ENCODE measurements around the gene ADRM1.

The ADRM1 gene

DNA sequence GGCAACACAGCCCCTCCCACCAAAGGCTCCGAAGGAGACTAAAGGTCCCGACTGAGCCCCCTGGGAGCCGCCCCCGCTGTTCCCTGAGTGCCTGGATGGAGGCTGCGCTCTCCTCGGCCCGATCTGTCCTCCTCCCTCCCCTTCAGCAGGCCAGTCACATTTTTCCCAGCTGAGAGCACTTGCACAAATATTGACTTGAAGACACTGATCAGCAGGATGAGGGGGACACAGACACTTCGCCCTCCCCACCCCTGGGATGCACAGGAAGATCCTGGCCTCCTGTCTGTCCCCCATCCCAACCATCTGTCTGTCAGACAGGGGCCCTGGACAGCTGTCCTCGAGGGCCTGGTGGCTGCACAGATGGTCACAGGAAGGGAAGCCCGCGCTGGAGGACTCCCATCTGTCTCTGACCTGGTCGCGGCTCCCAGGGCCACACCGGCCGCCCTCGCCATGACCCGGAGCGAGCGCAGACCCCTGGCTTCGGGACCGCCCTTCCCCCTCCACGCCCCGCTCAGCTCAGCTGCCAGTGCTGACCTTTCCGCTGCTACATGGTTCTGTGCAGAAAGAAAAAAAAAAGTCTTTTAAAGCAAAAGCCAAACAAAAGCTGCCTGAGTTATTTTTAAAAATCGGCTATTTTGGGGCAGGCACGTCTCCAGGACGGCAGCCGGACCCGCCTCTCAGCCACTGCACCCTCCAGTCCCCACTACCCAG is 53.2 kb downstream of the ADRM1 start:
- no peak for DNase-seq (ENCODE audit: low read depth)

DNA sequence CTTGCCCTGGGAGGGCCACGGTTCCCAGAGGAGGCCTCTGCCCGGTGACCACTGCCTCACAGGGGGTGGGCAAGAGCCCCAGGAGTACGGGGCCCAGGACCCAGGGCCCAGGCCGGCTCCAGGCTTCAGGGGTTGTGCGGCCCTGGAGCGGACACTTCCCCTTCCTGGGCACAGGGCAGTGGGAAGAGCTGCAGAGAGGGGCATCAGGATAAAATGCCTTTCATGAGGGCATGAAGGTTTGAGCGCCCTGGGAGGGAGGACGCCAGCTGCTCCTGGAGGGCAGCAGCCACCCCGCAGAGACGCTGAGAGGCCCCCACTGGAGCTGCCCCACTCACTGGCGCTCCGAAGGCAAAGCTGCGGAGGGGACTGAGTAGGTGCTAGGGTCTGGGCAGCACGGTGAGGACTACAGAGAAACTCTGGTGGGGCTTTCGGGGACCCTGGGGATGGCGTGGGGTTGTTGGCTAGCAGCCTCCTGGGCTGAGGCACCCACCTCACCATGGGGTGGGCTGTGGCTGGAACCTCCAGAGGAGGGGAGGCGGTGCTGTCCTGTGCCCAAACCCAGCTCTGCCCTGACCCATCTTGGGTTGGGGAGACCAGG is 53.9 kb downstream of the ADRM1 start:
- no peak for DNase-seq (ENCODE audit: low read depth)

DNA sequence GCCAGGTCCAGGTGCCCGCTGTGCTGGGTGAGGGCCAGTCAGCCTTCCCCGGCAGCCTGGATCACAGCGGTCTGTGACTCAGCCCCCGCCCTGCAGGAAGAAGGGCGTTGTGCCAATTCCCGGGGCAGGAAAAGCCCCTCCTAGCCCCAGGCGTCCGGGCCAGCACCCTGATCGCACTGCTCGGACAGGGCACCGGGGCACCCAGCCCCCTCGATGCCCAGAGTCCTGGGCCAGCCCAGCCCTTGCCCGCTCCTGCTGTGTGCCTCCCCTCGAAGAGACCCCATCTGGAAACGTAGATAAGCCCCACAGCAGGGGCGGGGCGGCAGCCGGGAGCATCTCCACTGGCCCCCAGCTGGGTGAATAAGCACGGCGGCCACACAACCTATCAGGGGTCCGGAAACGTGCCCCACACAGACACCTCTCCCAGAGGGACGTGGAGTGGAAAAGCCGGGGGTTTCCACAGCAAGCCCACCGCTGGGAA is 54.4 kb downstream of the ADRM1 start:
- DNase-seq (ENCODE audit: low read depth): peak; percentile 35

DNA sequence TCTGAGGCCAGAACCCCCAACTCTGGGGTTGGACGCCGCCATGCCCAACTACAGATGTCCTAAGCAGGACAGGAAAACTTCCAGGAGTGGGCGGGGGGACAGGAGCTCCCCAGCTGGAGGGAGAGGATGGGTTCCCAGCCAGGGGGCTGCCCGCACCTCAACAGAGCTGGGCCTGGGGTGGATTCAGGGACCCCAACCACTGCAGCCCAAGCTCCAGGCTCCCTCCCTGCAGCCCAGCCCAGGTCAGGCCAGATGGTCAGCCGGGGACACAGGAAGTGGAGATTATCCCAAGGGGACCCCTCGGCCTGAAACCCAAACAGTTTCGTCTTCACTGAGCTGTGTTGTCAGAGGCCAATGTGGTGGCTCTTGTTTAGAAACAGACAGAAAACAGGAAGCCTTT is 54.9 kb downstream of the ADRM1 start:
- DNase-seq (ENCODE audit: low read depth): no peak
